Activated CD8-positive, alpha-beta memory T cell treated with anti-CD3 and anti-CD28 coated beads for 36 hours (primary cell): ENCODE results near the gene NEK1. TPM values are rescaled to one million over a fixed set of nuclear protein-coding genes. Genes with fewer than 3 reads are reported as not detected.
"Not testable (repeated sequence)": the region's sequence is repeated elsewhere in the genome, so short reads cannot be mapped to it uniquely, and the experiment has no call there.

Experiments used
- CTCF ChIA-PET: fragments of 350-600 bp; sonication (Branson Sonifier 250); formaldehyde crosslinking; loops from one replicate; lab custom pipeline; 2021; ENCODE audit warnings: antibody characterized with exemption; lab: Charles Lee
- POLR2A ChIA-PET: fragments of 350-600 bp; sonication (Branson Sonifier 250); formaldehyde crosslinking; loops from one replicate; lab custom pipeline; 2021; ENCODE audit warnings: antibody characterized with exemption; lab: Charles Lee
- total RNA-seq, 2 experiments: library from RNA; stranded (reverse); gene quantifications; one replicate each; pipeline ENCODE4 v1.2.3, GENCODE V29; 2021

NEK1 gene
- total RNA-seq, 2 experiments from 2014 or later, result 10.9 to 11.4 TPM

GRCh38 chr4:169634975-169635374, 22.6 kb upstream of the NEK1 start:
- ChIA-PET CTCF (no interaction called here), POLR2A (no interaction called here)

- CTCF ChIA-PET, result no interaction called here
- POLR2A ChIA-PET, result no interaction called here
These were observed 20.5 kb upstream of the NEK1 start for GRCh38 chr4:169632896-169633295.

DNA sequence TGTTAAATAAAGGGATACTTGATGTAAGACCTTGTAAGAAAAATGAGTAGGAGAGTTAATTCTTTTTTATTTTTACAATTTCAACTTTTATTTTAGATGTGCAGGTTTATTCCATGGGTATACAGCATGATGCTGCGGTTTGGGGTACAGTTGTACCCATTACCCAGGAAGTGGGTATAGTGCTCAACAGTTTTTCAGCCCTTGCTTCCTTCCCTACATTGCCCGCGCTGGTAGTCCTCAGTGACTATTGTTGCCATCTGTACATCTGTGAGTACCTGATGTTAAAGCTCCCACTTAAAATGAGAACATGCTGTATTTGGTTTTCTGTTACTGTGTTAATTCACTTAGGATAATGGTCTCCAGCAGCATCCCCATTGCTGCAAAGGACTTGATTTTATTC, 17.7 kb upstream of the NEK1 start:
- ChIA-PET POLR2A (no interaction called here), CTCF (no interaction called here)

GRCh38 chr4:169628579-169628978, 16.2 kb upstream of the NEK1 start:
- CTCF ChIA-PET, result no interaction called here

GRCh38 chr4:169627307-169627706, 14.9 kb upstream of the NEK1 start:
- CTCF ChIA-PET, result no interaction called here
- POLR2A ChIA-PET, result no interaction called here

More at GRCh38 chr4:169628579-169628978, 16.2 kb upstream of the NEK1 start:
- POLR2A ChIA-PET, result no interaction called here

DNA sequence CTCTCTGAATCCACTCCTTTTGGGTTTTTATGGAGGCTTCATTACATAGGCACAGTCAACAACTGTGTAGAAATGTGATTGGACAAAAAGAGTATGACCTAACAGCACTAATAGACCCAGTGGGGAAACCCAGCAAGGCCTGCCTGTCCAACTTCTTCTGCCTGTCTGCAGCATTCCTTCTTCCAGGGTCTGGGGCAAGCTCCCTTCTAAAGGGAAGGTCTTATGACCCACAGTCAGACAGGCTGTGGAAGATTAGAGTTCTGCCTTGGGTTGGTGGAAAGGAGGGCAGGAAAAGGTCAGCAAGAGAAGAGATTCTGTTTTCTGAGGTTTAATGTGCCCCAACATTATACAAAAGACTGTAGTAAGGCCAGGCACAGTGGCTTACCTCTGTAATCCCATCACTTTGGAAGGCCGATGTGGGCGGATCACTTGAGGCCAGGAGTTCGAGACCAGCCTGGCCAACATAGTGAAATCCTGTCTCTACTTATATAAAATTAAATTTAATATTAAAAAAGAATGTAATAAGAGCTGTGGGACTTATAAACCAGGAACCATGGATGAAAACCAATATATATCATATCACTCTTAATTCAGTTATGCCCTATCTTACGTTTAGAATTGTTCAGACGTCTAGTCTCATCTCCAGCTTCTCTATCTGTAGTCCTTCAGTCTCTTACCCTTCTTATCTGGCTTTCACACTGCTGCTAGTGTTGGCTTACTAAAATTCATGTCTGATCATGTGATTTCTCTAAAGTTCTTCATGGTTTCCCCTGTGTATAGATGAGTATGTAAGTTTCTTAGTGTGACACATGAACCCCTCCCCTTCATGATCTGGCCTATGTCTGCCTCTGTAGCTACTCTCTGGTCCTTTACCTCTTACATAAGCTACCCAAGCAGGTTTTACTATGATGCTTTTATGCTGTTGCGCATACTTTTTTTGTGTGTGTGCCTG, 14.2 kb upstream of the NEK1 start:
- POLR2A ChIA-PET, result no interaction called here
- CTCF ChIA-PET, result no interaction called here

GRCh38 chr4:169625886-169626285, 13.5 kb upstream of the NEK1 start:
- ChIA-PET CTCF (no interaction called here), POLR2A (no interaction called here)

- POLR2A ChIA-PET, result not testable (repeated sequence)
- CTCF ChIA-PET, result interaction anchor here (0.6 to 1.1 kb wide), 2 partner anchors 11 to 255 kb away, joined by 3 read pairs; no protein-coding TSS in a partner anchor
These were observed 11.6 kb upstream of the NEK1 start for GRCh38 chr4:169624012-169624411.

- CTCF ChIA-PET, result interaction anchor here (0.6 kb wide), 1 partner anchor 9 kb away, joined by 3 read pairs; no protein-coding TSS in a partner anchor
- POLR2A ChIA-PET, result interaction anchor here (1.0 kb wide), 1 partner anchor 10 kb away, joined by 3 read pairs; no protein-coding TSS in a partner anchor
These were observed 10.2 kb upstream of the NEK1 start for GRCh38 chr4:169622566-169622965.

- CTCF ChIA-PET, result no interaction called here
- POLR2A ChIA-PET, result interaction anchor here (0.7 to 1.2 kb wide), 3 partner anchors 9 to 136 kb away, joined by 3 to 8 read pairs (median 3); partner anchors contain the start of gene HPF1
These were observed 9.5 kb upstream of the NEK1 start for GRCh38 chr4:169621731-169622492.

DNA sequence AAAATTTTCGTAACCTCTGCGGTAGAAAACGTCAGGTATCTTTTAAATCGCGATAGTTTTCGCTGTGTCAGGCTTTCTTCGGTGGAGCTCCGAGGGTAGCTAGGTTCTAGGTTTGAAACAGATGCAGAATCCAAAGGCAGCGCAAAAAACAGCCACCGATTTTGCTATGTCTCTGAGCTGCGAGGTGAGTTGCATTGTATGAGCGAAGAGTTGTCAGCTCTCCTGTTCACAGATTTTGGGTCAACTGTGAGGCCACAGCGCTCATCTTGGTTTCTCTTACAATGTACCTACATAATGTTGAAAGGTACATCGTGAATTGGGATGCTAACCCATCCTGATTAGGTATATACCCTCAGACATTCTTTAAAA, 8.5 kb upstream of the NEK1 start:
- ChIA-PET POLR2A (interaction anchor here (0.5 to 1.2 kb wide), 3 partner anchors 10 to 611 kb away, joined by 4 to 9 read pairs (median 8); no protein-coding TSS in a partner anchor), CTCF (no interaction called here)

- POLR2A ChIA-PET, result interaction anchor here (0.5 to 1.5 kb wide), 4 partner anchors 9 to 611 kb away, joined by 3 to 9 read pairs (median 4); partner anchors contain the start of gene HPF1
- CTCF ChIA-PET, result no interaction called here
These were observed 7.8 kb upstream of the NEK1 start, which contains the start of gene CLCN3 for GRCh38 chr4:169619958-169620879. TSS of gene CLCN3 (plus strand) at chr4:169620578. CDS start at chr4:169635929, 15,351 bp downstream.

GRCh38 chr4:169619518-169619957, 7.2 kb upstream of the NEK1 start:
- ChIA-PET POLR2A (interaction anchor here (0.7 to 1.5 kb wide), 2 partner anchors 40 to 138 kb away, joined by 3 read pairs; partner anchors contain the start of gene HPF1), CTCF (no interaction called here)

DNA sequence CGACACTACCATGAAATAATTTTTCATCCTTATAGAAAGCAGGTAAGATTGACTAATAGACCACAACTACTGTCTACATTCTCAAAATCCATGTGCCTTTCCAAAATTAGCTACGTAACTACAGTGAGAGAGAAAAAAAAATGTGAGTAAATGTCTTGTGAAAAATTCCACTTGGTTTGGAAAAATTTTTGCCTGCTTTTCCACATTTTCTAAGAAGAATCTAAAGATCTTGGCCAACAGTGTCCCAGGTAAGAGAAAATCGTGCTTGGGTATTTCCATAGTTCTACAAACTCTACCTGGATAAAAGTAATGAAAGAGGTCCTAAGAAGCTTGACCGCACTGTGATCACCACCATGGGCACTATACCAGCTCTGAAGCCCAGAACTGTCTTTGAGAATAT, 6.6 kb upstream of the NEK1 start:
- CTCF ChIA-PET, result no interaction called here
- POLR2A ChIA-PET, result interaction anchor here (1.5 kb wide), 1 partner anchor 138 kb away, joined by 3 read pairs; the partner anchor contains the start of gene HPF1

GRCh38 chr4:169618286-169618685, 5.9 kb upstream of the NEK1 start:
- ChIA-PET POLR2A (no interaction called here), CTCF (no interaction called here)

DNA sequence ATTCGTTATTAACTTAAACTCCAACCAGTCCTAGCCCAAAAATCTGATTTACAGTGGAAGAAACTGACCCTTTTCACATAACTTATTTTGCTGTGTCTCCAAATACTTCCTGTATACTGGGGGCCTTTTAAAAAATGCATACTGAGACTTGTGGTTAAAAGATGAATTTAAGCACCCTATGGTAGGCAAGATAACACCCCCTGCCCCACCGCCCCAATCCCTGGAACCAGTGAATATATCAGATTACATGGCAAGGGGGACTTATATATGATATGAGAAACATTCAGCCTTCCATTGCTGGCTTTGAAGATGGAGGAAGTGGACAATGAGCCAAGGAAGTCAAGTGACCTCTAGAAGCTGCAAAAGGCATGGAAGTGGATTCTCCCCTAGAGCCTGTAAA, 4.9 kb upstream of the NEK1 start:
- POLR2A ChIA-PET, result no interaction called here
- CTCF ChIA-PET, result interaction anchor here (0.7 kb wide), 1 partner anchor 106 kb away, joined by 3 read pairs; no protein-coding TSS in a partner anchor

- CTCF ChIA-PET, result interaction anchor here (0.7 kb wide), 1 partner anchor 105 kb away, joined by 3 read pairs; no protein-coding TSS in a partner anchor
These were observed 4.5 kb upstream of the NEK1 start for GRCh38 chr4:169616846-169617245.

DNA sequence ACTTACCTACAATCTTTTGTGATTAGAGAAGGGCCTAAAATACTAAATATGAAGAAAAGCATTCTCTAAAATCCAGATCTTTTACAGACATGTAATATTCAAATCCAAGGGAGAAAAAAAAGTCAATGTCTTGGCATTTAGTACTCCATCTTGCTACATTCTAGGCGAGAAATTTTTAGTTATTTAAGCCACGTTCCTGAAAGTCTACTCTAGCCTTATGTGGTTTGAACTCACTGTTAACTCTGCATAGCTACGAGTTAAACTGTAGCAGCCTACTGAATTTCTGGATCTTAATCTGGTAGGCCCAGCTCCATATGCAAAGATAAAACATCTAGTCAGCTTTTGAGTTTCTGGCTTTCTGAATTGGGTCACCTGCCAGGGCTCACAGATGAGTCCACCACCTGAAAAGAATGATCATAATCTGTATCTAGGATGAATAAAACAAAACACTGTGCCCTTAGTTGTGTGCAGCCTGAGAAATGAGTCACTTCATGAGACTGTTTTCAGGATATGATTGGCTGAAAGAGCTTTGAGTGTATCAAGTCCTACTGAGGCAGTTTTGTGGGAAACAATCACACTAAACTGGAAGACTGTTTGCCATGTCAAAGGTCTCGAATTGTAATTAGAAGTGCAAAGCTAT, 3.2 kb upstream of the NEK1 start:
- ChIA-PET POLR2A (no interaction called here), CTCF (no interaction called here)

More at GRCh38 chr4:169616846-169617245, 4.5 kb upstream of the NEK1 start:
- POLR2A ChIA-PET, result no interaction called here
